Activated CD4-positive, alpha-beta T cell treated with anti-CD3 and anti-CD28 coated beads, Interleukin-2, amount 50 U/mL, for 1 hour (primary cell): ENCODE data around the gene MBL2.
A peak's percentile ranks its signal among the peaks of the same experiment; 100 is the strongest.

Experiments used
- DNase-seq: peaks from one replicate; pipeline ENCODE4 v3.0.0-alpha.2; 2020

The MBL2 gene

DNA sequence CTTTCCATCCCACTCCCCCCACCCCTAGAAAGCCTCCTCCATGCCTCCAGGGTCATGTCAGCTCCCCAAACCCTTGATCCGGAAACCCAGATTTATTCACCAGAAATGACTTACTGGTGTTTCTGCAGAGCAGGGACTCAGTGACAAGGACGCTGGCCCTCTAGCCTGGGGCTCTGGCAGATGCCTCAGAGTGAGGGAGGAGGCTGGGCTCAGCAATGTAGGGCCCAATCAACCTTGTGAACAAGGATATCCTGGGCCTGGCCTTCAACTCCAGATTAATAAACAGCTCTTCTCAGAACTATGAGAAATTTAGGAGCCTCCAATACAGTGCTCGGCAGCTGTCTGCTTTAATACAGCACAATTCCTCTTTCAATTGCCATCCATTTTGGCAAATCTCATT, at the start of gene MBL2:
Gene MBL2, minus strand, starts transcription at position 162 of the 400 bp plus-strand sequence. CDS start 1,149 bp downstream, outside the sequence.
- no peak for DNase-seq

DNA sequence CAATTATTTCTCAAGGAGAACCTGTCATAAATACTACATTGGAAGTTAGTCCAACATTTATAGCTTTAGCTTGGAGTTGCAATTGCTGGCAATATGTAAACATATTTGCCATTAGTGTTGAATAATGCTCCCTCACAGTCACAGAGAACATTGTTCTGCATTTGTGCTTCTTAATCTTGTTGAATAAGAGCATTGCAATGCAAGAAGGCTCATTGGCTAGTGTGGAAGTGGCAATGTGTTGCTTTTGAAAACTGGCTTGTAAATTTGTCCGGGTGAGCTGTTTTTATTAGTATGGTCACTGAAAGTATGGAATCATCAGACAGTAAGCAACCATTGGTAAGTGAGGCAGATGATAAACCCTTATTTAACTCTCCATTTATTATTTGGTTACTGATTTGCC, 47.7 kb upstream of the MBL2 start:
- no peak for DNase-seq

DNA sequence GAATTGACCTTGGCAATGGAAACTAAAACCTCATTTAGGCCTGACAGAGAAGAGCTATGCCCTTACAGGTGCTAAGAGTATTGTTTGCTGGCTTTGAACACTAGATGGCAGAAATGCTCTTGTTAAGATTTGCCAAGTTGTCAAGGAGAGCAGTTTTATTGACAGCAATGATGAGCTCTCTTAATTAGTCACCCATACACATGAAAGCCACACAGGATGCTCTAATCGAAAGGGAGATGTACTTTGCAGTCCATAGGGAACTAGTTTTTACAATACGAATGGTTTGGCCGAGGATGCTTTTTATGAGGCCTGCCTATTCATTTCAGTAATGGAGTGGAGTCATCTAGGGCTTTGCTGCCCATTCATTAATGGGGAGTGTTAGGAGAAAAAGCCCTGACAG, 45.4 kb upstream of the MBL2 start:
- no peak for DNase-seq

DNA sequence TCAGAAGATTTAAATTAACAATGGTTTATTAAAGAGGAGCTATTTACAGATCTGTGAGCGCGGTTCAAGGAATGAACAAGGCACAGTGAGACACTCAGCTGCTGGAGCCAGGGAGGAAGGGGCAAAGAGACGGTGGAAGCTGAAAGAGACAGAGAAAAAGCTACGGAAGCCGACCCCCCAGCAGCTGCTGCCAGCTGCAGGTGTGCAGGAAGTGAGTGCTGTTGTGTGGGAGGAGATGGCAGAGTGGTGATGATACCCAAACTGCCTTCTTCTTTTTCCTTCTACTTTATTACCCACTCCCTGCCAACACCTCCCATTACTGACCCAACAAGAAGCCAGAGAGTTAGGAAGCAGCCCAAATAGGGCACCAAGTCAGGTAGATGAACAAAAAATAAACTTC, 41.9 kb upstream of the MBL2 start:
- DNase-seq = no peak

DNA sequence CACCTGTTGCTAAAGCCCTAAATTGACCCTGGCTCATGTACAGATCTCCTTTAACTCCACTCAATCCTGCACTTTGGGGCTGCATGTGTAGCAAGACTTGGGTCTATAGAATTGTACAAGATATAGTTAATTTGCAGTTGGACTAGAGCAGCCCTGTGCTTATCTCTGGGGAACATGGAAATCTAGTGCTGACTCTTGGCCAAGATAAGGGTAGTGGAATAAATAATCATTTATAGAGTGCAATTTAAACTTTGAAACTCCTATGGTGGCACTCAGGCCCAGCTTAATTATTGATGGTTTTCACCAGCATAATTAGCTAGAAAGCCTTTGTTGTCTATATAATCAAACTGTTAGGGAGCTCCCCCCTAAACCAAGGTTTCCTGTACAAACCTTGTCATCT, 39.2 kb upstream of the MBL2 start:
- DNase-seq = no peak

DNA sequence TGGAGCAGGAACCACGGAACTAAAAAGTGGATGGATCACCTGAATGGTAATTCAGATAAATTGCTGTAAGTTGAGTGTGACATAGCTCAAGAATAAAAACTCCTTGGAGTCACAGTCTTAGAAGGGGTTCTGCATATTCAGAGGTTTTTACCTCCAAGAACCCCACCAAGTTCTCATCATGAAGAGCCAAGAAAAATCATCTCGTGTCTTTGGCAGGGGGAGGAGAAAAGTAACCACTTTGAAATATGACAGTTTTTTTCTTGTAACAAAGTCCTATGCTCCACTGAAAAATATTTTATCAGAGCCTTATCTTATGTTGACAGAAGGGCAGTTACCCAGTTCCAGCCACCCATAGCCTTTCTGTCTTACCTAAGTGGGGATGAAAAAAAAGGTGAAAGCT, 38.2 kb upstream of the MBL2 start:
- DNase-seq = no peak

DNA sequence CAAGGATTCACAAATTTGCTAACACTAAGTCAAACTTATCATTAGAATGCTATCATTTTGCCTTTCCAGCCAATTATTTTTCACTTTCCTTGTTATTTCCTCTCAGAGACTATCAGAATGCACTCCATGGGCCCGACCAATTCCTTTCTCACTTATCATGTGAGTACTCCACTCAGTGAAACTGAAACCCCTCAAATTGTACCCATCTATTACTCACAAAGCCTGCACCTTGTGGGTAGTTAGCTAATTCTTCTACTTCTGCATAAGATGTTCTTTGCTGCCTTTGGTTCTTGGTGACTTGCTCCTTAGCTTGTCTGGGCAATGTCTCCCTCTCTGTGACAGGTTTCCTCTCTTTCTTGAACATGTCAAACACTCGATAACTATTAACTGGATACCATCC, 35.2 kb upstream of the MBL2 start:
- no peak for DNase-seq

DNA sequence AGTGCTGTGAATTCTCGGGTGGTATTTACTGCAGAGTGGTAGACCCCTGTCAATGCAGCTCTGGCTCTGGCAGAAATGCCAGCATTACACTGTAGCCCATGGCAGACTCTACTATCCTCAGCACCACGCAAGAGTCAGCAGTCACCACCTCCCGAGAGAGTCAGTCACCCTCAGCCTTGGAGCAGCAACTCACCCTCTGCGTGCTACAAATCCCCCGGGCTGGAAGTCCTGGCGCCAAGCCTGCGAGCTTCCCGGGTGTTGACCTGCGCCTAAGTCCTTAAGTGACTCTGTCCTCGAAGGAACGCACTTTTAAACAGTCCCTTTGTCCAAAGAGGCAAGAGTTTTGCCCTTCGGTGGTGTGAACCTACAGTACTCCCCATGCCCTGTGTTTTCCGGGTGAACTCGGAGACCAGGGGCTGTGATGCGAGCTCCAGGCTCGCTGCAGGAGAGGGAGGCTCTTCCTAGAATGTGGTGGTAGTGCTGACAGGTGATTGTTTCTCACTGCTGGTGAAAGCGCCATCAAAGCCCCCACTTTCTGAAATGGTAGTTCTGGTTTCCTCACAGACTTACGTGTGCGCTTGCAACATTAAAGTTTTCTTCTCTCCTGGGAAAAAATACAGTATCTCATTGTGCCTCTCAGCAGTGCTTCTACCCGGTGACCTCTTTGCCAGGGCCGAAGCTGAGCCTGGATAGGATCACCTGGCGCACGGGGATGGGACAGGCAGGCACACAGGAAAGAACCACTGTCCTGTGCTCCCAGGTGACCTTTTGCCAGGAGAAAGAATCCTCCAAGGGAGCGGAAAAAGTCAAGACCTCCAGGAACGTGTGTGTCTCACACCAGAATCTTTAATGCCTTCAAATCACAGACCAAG, 33.1 kb upstream of the MBL2 start:
- no peak for DNase-seq

DNA sequence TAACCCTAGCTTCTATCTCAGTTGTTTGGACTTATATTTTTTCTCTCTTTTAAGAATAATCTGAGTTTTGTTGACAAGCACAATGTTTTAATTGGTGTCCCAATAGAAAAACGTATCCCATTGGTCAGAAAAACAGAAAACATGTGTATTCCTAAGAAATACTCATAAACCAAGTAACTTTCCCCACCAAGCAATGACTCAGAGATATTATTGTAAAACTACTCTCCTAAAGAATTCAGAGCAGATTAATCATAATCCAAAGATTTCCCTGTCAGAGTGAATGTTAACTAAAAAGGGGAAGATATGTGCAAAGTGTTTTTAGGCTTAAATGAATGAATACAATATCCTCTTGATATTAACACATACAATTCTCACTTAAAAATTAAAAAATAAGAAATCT, 29.4 kb upstream of the MBL2 start:
- no peak for DNase-seq

DNA sequence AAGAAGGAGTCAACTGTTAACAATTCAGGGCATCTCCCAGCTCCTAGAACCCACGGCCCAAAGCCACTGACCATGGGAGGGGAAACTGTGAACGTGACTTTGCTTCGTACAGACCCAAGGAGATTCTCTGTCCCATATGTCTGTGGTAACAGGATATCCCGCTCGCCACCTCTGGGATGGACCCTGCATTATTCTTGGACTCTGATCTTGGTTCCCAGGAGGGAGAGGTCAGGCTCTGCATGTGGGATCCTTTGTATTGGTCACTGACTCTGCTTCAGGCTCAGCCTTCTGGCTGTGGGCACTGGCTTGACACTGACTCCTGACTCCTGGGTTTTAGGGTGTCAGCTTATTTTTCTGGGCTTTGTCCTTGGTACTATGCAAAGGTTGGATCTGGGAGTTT, 13.5 kb upstream of the MBL2 start:
- no peak for DNase-seq

DNA sequence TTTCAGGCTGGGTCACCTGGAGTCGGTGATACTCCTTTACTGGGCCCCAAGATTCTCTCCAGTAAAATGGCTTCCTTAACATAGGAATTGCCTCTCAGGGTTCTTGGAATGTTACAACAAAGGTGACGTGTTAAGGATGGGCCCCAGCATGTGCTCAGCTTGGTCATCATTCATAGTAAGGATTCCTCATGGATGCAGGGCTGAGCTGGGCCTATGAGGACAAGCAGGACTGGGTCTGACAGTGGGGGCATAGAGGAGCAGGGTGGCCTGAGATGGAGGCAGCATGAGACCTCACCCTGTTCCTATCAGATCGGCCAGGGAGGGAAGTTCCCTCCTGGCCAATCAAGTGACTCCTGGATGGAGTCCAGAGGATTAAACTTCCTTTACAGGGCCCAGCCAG, 12.8 kb upstream of the MBL2 start:
- DNase-seq = no peak

DNA sequence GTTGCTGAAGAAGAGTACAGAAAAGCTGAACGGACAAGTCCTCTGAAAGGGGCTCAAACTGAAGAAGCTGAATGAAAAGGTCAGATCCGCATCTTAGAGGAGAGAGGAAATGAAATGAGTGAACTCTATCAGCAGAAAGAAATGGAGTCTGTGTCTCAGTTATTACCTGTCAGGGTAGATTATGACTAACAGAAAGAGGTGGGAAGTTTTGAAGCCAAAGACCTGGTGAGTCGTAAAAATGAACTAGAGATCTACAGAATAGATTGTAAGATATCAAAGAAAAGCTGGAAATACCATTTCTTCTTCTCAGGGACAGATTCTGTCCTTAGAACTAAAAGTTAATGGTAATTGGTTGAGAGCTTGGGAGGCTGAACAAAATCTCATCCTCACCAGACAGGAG, 11.1 kb upstream of the MBL2 start:
- DNase-seq = no peak

DNA sequence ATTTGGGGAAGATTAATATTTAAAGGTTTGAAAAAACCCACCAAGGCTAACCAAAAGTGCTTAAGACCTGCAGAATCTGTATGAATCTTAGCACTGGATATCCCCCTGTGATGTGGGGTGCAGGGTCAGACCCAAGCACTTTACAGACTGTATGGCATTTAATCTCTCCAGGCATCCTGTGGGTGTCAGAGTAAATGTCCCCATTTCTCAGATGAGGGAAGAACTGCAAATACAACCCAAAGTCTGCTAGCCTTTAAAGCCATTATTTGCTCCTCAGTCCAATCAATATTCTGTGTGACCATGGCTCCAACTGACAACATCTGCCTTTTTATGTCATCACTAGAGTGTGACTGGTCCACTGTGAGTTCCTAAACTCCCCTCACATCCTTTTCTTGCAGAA, 10.0 kb upstream of the MBL2 start:
- no peak for DNase-seq

DNA sequence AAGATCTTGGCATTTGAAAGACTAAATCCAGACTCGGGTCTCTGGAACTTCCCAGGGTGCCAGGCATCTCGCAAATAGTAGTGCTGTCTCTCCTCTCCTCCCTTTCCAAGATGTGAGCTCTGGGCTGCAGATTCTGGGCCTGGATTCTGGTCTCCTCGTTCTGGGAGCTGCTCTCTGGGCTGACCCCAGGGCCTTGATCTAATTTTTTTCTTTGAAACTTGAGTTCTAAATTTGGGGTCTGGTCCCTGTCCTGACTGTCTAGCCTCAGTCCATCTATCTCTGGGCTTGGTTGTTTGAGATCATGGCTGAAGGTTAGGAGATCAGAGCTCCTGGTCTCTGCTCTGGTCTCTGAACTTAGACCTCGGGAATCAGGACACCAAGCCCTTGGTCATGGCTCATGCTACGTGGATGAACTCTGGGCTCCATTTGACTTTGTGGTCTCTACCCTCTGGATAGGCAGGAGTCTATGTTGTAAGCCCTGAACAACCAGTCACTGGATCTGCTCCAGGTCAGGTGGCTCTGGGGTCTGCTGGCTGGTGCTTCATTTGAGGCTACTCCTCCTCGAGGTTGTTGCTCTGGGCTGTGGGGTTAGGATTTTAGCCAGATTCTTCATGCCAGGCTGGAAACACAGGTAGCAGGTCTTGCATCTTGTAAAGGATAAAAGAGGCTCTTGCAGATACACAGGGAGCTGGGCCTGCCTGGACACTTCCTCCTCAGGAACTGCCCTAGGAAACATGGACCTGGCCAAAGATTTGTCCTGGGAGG, 8.0 kb upstream of the MBL2 start:
- DNase-seq = no peak

DNA sequence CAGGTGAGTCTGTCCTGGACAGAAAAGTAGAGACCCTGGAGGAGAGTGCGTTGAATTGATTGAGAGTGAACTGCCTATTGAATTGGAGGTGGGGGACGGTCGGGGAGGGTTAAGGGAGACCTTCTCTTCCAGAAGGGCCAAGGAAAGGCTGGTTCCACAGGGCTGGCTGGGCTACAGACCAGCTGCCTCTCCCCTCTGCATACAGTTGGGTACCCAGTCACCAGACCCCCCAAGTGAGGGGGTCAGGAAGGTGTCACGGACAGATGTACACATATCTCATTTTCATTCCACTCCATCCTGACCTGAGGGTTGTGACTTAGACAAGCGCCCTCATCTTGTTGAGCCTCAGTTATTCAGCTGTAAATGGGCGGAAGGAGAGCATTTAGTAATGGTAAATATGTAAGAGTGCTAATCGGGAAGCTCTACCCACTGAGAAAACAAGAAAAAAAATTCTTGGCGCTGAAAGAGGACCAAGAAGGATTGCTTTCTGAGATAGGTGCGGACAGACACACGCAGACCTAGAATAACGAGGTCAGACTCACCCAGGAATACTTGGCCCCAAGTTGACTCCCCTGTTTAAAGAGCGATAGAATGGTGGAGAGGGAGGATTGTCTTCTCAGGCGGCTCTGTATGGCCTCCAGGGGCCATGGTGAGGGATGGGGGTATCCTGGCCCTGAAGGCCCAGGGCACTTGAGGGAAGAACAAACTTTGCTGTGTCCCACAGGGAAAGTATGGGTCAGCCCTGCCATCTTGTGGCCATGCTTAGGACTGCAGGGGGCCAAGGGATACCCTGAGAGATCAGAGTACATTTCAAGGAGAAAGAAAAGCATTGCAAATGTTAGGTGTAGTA, 7.2 kb upstream of the MBL2 start:
- DNase-seq = peak; percentile 7

DNA sequence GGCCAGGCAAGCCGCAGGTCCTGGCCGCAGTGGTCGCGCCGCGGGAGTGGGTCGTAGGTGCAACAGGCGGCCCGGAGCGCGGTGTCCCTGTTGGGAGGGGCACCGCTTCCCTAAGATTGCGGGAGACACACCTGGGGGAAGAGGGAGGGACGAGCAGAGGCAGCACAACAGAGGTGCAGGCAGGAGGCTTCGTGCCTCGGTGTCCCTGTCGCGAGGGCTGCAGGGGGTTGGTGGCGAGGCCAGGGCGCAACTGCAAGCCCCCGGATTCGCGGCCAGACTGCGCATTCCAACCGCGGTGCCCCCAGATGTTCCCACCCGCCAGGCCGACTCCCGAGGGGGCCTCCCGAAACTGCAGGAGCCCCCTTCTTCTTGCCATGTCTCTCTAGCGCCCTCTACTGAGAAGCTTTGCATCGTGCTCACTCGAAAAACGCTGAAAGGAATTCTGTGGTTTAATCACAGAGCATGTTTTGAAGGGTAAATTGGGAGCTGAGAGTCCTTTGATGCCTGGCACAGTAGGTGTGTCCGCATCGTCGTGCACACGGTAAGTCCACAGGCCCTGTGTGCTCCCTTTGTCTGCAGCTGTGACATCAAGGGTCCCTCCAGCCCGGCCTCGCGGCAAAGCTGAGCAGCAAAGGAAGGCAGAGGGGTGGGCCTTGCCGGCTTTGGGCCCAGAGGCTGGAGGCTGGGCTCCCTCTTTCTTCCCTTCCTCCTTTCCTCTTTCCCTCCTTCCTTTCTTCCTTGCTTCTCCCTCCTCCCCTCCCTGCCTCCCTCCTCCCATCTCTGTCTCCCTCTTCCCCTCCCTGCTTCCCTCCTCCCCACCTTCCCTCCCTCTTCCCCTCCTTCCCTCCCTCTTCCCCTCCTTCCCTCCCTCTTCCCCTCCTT, 6.2 kb upstream of the MBL2 start:
- no peak for DNase-seq

DNA sequence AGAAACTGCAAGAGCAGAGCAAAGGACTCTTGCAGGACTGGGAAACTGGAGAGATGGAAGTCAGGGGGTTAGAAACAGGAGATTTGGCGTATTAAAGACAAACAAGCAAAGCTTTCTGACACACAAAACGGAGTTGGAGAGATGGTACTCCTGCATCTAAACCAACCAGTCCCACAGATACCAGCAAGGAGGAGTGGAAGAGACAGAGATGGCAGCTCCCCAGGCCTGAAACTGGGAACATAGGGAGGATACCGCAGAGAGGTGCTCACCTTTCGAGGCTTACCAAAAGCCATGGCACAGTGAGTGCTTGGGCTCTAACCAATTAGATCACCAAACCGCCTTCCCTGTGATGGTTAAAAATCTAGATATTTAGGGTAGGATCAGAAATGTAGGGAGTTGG, 4.8 kb upstream of the MBL2 start:
- no peak for DNase-seq

DNA sequence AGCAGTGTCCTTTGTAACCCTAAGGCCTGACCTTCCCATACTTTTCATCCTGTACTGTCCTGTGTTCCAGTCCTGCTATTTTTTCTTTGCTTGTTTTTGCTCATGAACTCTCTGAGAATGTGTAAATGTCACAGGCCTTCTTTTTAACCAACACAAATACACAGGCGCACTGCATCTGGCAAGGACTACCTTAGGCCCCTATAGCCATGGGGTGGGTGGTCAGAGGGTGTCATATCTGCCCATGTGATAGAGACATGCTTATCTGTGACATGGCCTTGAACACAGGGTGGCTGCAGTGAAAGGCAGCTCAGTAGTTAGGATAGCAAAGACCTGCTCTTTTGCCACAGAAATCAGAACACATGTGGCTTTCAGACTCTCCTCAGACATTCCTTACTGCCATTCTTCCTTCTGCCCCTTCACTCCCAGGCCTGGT, 3.9 kb upstream of the MBL2 start:
- DNase-seq = no peak

DNA sequence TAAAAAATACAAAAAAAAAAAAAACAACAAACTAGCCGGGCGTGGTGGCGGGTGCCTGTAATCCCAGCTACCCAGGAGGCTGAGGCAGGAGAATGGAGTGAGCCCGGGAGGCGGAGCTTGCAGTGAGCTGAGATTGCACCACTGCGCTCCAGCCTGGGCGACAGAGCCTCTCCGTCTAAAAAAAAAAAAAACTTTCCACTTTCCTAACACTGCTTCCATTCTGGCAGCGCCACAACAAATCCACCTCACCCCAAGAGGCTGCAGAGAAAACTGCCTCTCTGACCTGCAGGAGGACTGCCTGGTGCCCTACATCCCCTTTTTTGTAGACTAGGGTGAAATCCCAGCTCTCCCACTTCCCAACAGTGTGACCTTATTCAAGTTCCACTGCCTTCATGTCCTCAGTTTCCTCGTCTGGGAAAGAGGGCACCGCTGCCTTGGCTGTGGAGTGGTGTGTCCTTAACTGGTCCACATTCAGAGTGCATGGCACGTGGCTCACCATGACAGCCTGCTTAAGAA, 2.6 kb upstream of the MBL2 start:
- no peak for DNase-seq

DNA sequence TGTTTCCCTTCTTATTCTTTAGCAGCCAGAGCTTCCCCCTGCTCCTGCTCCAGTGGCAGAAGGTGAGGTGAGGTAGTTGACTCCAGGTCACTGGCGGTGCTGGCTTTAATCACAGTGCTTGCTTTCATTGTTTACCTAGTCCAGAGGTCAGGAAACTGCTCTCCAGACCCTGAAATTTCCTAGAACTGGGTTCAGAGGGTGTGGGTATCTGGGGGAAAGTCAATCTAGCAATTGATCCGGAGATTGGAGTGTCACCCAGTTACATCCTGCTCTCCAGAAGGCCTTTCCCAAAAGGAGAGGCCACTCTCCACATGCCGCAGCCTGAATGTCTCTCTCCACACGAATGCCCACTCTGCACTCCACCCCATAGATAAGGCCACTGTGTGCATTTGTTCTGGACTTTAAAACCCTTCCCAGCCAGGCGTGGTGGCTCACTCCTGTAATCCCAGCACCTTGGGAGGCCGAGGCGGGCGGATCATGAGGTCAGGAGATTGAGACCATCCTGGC, 2.1 kb upstream of the MBL2 start:
- no peak for DNase-seq

DNA sequence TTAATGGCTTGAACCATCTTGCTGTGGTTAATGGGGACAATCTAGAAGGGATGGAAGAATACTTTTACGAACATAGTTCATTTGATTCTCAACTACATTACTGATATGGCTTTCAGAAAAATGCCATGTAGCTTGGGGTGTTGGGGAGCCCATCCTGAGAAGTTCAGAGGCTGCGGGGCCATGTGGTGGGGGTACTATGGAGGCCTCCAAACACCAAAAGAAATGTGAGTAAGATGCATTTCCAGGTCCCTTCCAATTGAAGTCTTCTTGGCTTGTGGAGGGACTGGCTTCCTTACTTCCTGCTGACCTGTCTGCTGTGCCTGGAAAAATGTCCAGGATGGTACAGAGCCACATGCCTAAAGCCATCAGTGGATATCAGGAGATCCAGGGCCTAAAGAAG, 1.6 kb upstream of the MBL2 start:
- DNase-seq = no peak
